SU-DHL-6 (cell line): Measurements from ENCODE around the gene NME7.

Source experiments
- H2AFZ ChIP-seq: fragments of 200-600 bp; sonication (generic); 2 replicates; pipeline ENCODE4 v1.6.1; 2014; ENCODE audit warnings: low read depth, mild to moderate bottlenecking, moderate library complexity, mixed read lengths, antibody characterized with exemption, low read length; ENCODE audit not compliant: severe bottlenecking
- H3F3A ChIP-seq: fragments of 200-600 bp; shearing (Covaris generic); 2 replicates; pipeline ENCODE4 v1.6.0; 2016; ENCODE audit warnings: antibody characterized with exemption, mild to moderate bottlenecking; ENCODE audit not compliant: insufficient read depth
- H3K27ac ChIP-seq: fragments of 200-600 bp; sonication (generic); 2 replicates; pipeline ENCODE4 v1.5.1; 2016; ENCODE audit warnings: low read depth, mild to moderate bottlenecking, low read length, moderate library complexity, mixed read lengths
- H3K27me3 ChIP-seq: fragments of 200-600 bp; sonication (generic), shearing (Covaris generic); 2 replicates; pipeline ENCODE4 v1.6.0; 2014; ENCODE audit warnings: mild to moderate bottlenecking, low read length
- H3K36me3 ChIP-seq: fragments of 200-600 bp; sonication (generic); 2 replicates; pipeline ENCODE4 v1.6.1; 2014; ENCODE audit warnings: mild to moderate bottlenecking, low read length, mixed read lengths
- H3K4me2 ChIP-seq: fragments of 300-600, 200-600 bp; shearing (Covaris generic), sonication (generic); 2 replicates; pipeline ENCODE4 v1.6.0; 2014; ENCODE audit warnings: low read length, low read depth, mild to moderate bottlenecking; ENCODE audit not compliant: poor library complexity, severe bottlenecking
- H3K4me3 ChIP-seq: fragments of 200-600 bp; sonication (generic); 2 replicates; pipeline ENCODE4 v1.5.1; 2014; ENCODE audit warnings: antibody characterized with exemption, low read length, mild to moderate bottlenecking, mixed read lengths; ENCODE audit not compliant: insufficient read depth, poor library complexity, severe bottlenecking
- H3K79me2 ChIP-seq: fragments of 200-600 bp; sonication (generic); 2 replicates; pipeline ENCODE4 v1.6.1; 2014; ENCODE audit warnings: mild to moderate bottlenecking, low read length, moderate library complexity; ENCODE audit not compliant: insufficient read depth
- H3K9ac ChIP-seq: fragments of 200-600 bp; sonication (generic); 2 replicates; pipeline ENCODE4 v1.7.0; 2014; ENCODE audit warnings: mild to moderate bottlenecking, low read length
- H3K9me2 ChIP-seq: fragments of 200-600 bp; sonication (generic); replicated peaks from 2 replicates; pipeline ENCODE4 v1.6.1; 2014; ENCODE audit warnings: low read length; ENCODE audit not compliant: insufficient read depth
- H3K9me3 ChIP-seq: fragments of 200-600 bp; sonication (generic); 2 replicates; pipeline ENCODE4 v1.6.1; 2014; ENCODE audit warnings: low read length, mixed read lengths; ENCODE audit not compliant: insufficient read depth
- H4K20me1 ChIP-seq: fragments of 200-600 bp; sonication (generic); 2 replicates; pipeline ENCODE4 v1.6.1; 2014; ENCODE audit warnings: low read depth, mild to moderate bottlenecking, antibody characterized with exemption, low read length, moderate library complexity, mixed read lengths
- CTCF ChIP-seq: fragments of 200-600 bp; sonication (generic); IDR thresholded peaks from one replicate; pipeline ENCODE4 v1.5.1; 2017; ENCODE audit warnings: antibody characterized with exemption, mild to moderate bottlenecking, low read length, moderate library complexity; ENCODE audit not compliant: insufficient read depth, poor library complexity, severe bottlenecking
- EZH2phosphoT487 ChIP-seq: fragments of 200-600 bp; sonication (generic), shearing (Covaris generic); conservative IDR thresholded peaks from 2 replicates; pipeline ENCODE4 v1.6.1; 2018; ENCODE audit warnings: mild to moderate bottlenecking, antibody characterized with exemption, low read length, moderate library complexity, mixed read lengths

The NME7 gene

DNA sequence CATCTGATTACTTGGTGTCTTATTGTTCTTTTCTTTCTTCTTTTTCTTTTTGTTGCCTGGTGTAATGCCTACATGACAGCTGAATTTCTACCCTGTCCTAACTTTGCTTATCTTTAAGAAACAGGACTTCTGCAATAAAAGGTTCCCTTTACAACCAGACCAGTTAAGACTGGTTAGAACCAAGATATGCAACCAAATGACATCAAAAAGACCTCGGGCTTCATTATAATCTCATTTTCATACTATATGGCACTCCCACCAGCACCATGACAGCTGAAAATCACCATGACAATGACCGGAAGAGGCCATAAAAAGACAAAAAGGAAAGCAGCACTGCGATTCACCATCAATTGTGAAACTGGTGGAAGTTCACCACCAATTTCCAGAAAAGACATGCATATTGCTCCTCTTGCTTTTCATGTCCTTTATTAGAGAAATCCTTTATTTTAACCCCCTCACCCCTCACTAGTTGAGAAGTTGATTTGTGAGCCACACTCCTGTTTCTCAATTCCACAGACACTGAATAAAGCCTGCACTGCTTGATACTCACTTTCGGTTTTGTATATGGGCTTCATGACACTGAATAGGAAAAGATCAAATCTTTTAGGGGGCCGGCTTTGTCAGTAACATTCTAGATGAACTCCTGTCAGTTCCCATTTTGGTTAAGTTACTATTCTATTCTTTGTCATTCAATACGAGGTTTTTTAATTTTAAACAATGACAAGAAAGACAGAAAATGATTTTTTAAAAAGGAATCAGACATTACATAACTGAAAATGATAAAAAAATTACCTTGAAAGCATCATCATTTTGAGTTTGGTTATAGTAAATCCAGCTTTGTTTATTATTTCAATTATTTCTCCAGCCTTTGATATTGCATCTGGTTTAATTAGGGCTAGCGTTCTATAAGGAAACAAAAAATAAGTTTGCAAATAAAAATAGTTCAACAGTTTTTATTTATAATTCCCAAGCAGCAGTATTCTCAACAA is 58.1 kb downstream of the NME7 start:
- Histone ChIP-seq H3K27ac (no peak overlapping the region), H3F3A (no peaks in the 10 kb centered on the region), H3K79me2 (no peaks in the 10 kb centered on the region), H3K4me2 (no peak overlapping the region), H3K4me3 (no peak overlapping the region), H3K27me3 (no peaks in the 10 kb centered on the region), H3K9me2 (no peaks in the 10 kb centered on the region), H2AFZ (no peak overlapping the region), H3K36me3 (no peaks in the 10 kb centered on the region), H3K9ac (no peak overlapping the region), H3K9me3 (no peaks in the 10 kb centered on the region), H4K20me1 (no peaks in the 10 kb centered on the region)
- TF ChIP-seq CTCF (no peak), EZH2phosphoT487 (no peak)

DNA sequence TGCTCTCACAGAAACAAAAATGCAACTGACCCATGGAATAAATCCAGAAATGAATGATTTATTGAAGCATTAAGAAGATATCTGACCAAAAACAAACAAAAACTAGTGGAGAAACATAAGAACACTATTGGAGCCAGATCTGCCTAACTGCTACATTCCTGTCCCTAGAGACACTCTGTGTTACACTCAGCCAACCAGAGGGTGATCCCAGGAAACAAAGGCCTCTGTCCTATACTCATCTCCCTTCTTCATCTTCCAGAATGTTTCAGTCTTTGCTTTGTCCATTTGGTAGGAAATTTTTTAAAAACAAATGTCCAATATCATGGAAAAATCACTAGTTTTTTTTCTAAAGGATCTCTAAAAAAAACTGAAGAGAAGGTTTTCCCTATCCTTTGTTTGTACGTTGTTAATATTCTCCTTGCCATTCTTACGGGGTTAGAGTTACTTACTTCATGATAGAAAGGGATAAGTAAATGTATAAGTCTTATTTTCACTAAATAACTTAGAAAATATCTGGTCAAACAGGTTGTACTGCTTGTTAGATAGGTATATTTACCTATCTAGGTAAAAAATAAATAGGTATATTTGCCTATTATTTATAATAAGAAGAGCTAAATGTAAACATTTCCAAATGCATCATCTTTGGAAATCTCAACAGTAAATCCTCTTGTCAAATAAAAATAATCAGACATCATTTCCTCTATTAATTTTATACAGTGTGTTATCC is 59.1 kb downstream of the NME7 start:
- Histone ChIP-seq H3K9me3 (no peaks in the 10 kb centered on the region), H3K4me2 (no peak overlapping the region), H3K9me2 (no peaks in the 10 kb centered on the region), H3K27ac (no peak overlapping the region), H2AFZ (no peak overlapping the region), H3K9ac (no peak overlapping the region), H3K36me3 (no peaks in the 10 kb centered on the region), H3K4me3 (no peak overlapping the region), H3K79me2 (no peaks in the 10 kb centered on the region), H3K27me3 (no peaks in the 10 kb centered on the region), H3F3A (no peaks in the 10 kb centered on the region), H4K20me1 (no peaks in the 10 kb centered on the region)
- no peak for TF ChIP-seq EZH2phosphoT487
- TF ChIP-seq CTCF = no peak

DNA sequence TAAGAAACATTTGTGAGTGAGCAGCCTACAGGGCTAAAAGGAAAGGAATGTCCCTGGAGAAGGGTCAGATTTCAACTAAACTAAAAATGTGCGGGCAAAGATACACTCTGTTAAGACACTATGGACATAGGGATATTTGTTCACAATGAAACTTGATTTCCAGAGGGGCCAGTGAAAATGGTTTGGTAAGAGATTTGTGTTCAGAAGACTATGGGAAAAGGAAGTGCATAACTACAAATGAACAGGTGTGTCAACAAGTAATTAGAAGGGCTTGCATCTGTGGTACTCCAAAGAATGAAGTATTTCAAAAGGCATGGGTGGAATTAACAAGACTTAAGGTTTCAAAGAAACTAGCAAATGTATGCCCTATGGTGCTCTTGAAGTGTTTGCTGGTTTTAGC is 60.4 kb downstream of the NME7 start:
- H3K27ac ChIP-seq = no peak overlapping the region
- H4K20me1 ChIP-seq = no peaks in the 10 kb centered on the region
- H3K79me2 ChIP-seq = no peaks in the 10 kb centered on the region
- no peak for TF ChIP-seq CTCF
- TF ChIP-seq EZH2phosphoT487 = no peak
- no peaks in the 10 kb centered on the region for H3K27me3 ChIP-seq
- H3K36me3 ChIP-seq = no peaks in the 10 kb centered on the region
- H3K4me2 ChIP-seq = no peak overlapping the region
- H3F3A ChIP-seq = no peaks in the 10 kb centered on the region
- H3K9me2 ChIP-seq = no peaks in the 10 kb centered on the region
- no peak overlapping the region for H2AFZ ChIP-seq
- H3K4me3 ChIP-seq = no peak overlapping the region
- H3K9ac ChIP-seq = no peak overlapping the region
- H3K9me3 ChIP-seq = no peaks in the 10 kb centered on the region
